Gastroesophageal sphincter (tissue), 4 donors: ENCODE data around the gene TNP2. TPM values are rescaled to one million over a fixed set of nuclear protein-coding genes. Genes with fewer than 3 reads are reported as not detected.

Source experiments
- ATAC-seq: fragments of 150-250 bp; one replicate; pipeline ENCODE4 v1.9.1; 2016; ENCODE audit warnings: mild to moderate bottlenecking, moderate library complexity
- H3K27ac ChIP-seq, 4 donors: fragments of 200-600 bp; sonication (generic) in 3 of 4; 1 replicate in 3 of 4; 2 replicates in 1 of 4; pipeline ENCODE4 v1.5.1; 2016 to 2019
- H3K27me3 ChIP-seq: fragments of 200-600 bp; sonication (generic); one replicate; pipeline ENCODE4 v1.5.1; 2019
- H3K36me3 ChIP-seq, 2 donors: fragments of 200-600 bp; sonication (generic); one replicate each; pipeline ENCODE4 v1.5.1; 2019; ENCODE audit warnings: control low read depth in 1 of 2
- H3K4me1 ChIP-seq, 3 donors: fragments of 200-600 bp; sonication (generic); 1 replicate in 2 of 3; 2 replicates in 1 of 3; pipeline ENCODE4 v1.5.1; 2016 to 2019; ENCODE audit warnings: control low read depth in 2 of 3
- H3K4me3 ChIP-seq, 2 donors: fragments of 200-600 bp; sonication (generic); one replicate each; pipeline ENCODE4 v1.5.1; 2019; ENCODE audit warnings: mild to moderate bottlenecking in 1 of 2, moderate library complexity in 1 of 2
- H3K9me3 ChIP-seq, 3 donors: fragments of 200-600 bp; sonication (generic); one replicate each; pipeline ENCODE4 v1.5.1; 2017 to 2019; ENCODE audit warnings: control low read depth in 2 of 3
- EP300 ChIP-seq: sonication (generic); formaldehyde crosslinking; IDR thresholded peaks from one replicate; pipeline ENCODE4 v1.6.1; 2017; ENCODE audit warnings: antibody characterized with exemption, mild to moderate bottlenecking
- POLR2A ChIP-seq, 2 donors: fragments of 450-650 bp; IDR thresholded peaks; one replicate each; pipeline ENCODE4 v1.6.1; 2017; ENCODE audit warnings: antibody characterized with exemption in 2 of 2, mild to moderate bottlenecking in 2 of 2, moderate library complexity in 1 of 2
- POLR2AphosphoS5 ChIP-seq: sonication (generic); formaldehyde crosslinking; IDR thresholded peaks from one replicate; pipeline ENCODE4 v1.6.1; 2017; ENCODE audit warnings: antibody characterized with exemption
- WGBS, 2 donors: methylation state at CpG; one replicate each; pipeline ENCODE4 v1.1.5; 2018; ENCODE audit warnings: low coverage in 1 of 2; 5-methylcytosine and 5-hydroxymethylcytosine counted together
- total RNA-seq, 4 donors: library from RNA; depleted of rRNA; stranded (reverse); fragments of >200 nt; gene quantifications; one replicate each; pipeline ENCODE4 v1.1.0, GENCODE V29; 2016
- TF ChIP-seq, protein P1 (sequence below), 4 experiments: fragments of 200-600 bp in 2 of 4; fragments of 450-650 bp in 2 of 4; sonication (generic) in 1 of 4; IDR thresholded peaks; one replicate each; pipeline ENCODE4 v1.5.1; 2017 to 2019; ENCODE audit warnings: antibody characterized with exemption in 4 of 4, mild to moderate bottlenecking in 2 of 4, moderate library complexity in 2 of 4

Gene TNP2
- total RNA-seq, 4 donors from 2014 or later: not detected

DNA sequence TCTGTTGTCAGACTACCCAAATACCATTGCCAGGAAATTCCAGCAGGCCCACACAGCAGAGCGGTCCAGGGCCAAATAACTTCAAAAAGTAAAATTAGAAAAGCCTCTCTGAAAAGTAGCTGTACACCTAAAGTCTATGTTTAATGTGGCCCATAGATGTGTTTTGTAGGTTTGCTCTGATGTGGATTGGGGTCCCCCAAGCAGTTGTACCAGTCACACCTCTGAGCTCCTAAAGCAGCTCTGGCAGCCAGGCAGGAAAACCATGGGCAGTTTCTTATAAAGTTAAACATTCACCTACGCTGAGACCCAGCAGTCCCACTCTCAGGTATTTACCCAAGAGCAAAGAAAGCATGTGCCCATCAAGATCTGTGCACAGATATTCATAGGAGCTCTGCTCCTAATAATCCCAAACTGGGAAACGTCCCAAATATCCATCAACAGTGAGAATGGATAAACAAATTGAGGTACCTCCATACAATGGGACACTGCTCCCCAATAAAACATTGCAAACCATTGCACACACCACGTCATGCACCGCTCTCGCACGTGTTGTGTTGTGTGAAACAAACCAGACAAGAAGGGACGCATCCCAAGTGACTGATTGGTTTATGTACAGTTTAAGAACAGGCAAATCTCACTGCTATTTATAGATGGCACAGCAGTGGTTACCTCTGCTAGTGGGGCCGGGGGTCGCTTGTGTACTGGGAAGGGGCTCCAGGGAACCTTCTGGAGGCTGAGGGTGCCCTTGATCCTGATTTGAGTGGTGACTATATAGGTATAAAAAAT lies 27.8 kb upstream of the TNP2 start:
- peak overlapping the region in 1 of 4 donors; percentile 19 for H3K27ac ChIP-seq
- no peak for TF ChIP-seq POLR2A (IDR thresholded peaks at IDR 0.05)
- no peak for TF ChIP-seq EP300
- no peak for TF ChIP-seq POLR2AphosphoS5
- no peaks in the 10 kb centered on the region for H3K36me3 ChIP-seq
- peaks cover 0 to 18% (median 10%) of the 10 kb centered on the region in 3 donors for H3K4me1 ChIP-seq
- H3K9me3 ChIP-seq: no peaks in the 10 kb centered on the region
- H3K27me3 ChIP-seq: no peaks in the 10 kb centered on the region
- no peak for ATAC-seq
- peak overlapping the region in 1 of 2 donors; percentile 30 for H3K4me3 ChIP-seq
- 58 to 100% methylated on average over 1 to 9 of the region's 10 CpGs for WGBS, 2 donors

DNA sequence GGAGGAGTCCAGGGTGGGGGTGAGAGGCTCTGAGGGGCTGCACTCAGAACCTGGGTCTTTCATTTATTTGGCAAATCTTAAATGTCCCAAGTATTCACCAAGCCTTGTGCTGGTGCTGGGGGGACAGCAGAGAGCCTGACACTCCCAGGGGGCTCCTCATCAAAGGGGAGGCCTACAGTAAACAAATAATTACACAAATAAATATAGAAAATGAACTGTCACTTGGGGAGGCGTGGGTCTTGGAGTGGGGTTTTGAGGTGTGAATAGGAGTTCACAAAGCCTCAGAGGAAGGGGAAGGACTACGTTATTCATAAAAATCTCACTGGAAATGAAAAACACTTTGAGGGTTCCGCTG lies 27.2 kb upstream of the TNP2 start:
- TF ChIP-seq, protein P1, sequence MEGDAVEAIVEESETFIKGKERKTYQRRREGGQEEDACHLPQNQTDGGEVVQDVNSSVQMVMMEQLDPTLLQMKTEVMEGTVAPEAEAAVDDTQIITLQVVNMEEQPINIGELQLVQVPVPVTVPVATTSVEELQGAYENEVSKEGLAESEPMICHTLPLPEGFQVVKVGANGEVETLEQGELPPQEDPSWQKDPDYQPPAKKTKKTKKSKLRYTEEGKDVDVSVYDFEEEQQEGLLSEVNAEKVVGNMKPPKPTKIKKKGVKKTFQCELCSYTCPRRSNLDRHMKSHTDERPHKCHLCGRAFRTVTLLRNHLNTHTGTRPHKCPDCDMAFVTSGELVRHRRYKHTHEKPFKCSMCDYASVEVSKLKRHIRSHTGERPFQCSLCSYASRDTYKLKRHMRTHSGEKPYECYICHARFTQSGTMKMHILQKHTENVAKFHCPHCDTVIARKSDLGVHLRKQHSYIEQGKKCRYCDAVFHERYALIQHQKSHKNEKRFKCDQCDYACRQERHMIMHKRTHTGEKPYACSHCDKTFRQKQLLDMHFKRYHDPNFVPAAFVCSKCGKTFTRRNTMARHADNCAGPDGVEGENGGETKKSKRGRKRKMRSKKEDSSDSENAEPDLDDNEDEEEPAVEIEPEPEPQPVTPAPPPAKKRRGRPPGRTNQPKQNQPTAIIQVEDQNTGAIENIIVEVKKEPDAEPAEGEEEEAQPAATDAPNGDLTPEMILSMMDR (IDR thresholded peaks at IDR 0.05): no peak
- TF ChIP-seq EP300 (no peak), POLR2A (IDR thresholded peaks at IDR 0.05) (no peak), POLR2AphosphoS5 (no peak)
- 59% methylated on average over 2 of the region's 3 CpGs; no CpG with 5 or more reads in 1 of the 2 donors for WGBS, 2 donors
- no peaks in the 10 kb centered on the region for H3K36me3 ChIP-seq
- no peaks in the 10 kb centered on the region for H3K9me3 ChIP-seq
- no peak for ATAC-seq
- no peak overlapping the region for H3K4me3 ChIP-seq
- H3K27me3 ChIP-seq: no peaks in the 10 kb centered on the region
- H3K27ac ChIP-seq: no peak overlapping the region
- H3K4me1 ChIP-seq: peaks cover 0 to 18% (median 10%) of the 10 kb centered on the region in 3 donors

DNA sequence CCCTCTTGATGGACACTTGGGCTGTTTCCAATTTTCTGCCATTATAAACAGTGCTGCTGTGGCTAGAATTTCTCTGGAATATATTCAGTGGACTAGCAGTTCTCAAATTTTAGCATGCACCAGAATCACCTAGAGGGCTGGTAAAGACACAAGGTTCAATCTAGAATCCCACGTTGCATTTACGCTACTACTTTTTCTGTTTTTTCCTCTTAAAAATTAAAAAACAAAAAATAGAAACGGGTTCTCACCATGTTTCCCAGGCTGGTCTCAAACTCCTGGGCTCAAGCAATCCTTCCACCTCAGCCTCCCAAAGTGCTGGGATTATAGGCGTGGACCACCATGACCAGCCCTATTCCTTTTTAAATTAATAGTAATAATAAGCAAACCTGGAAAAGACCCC lies 26.5 kb upstream of the TNP2 start:
- H3K36me3 ChIP-seq: no peaks in the 10 kb centered on the region
- no peak for ATAC-seq
- H3K27ac ChIP-seq: no peak overlapping the region
- 94 to 96% methylated on average over 4 of the region's 4 CpGs for WGBS, 2 donors
- H3K27me3 ChIP-seq: no peaks in the 10 kb centered on the region
- H3K4me3 ChIP-seq: no peak overlapping the region
- H3K4me1 ChIP-seq: peaks cover 0 to 18% (median 10%) of the 10 kb centered on the region in 3 donors
- no peaks in the 10 kb centered on the region for H3K9me3 ChIP-seq
- TF ChIP-seq EP300 (no peak), POLR2A (IDR thresholded peaks at IDR 0.05) (no peak), POLR2AphosphoS5 (no peak)
- TF ChIP-seq, protein P1 (IDR thresholded peaks at IDR 0.05): no peak

DNA sequence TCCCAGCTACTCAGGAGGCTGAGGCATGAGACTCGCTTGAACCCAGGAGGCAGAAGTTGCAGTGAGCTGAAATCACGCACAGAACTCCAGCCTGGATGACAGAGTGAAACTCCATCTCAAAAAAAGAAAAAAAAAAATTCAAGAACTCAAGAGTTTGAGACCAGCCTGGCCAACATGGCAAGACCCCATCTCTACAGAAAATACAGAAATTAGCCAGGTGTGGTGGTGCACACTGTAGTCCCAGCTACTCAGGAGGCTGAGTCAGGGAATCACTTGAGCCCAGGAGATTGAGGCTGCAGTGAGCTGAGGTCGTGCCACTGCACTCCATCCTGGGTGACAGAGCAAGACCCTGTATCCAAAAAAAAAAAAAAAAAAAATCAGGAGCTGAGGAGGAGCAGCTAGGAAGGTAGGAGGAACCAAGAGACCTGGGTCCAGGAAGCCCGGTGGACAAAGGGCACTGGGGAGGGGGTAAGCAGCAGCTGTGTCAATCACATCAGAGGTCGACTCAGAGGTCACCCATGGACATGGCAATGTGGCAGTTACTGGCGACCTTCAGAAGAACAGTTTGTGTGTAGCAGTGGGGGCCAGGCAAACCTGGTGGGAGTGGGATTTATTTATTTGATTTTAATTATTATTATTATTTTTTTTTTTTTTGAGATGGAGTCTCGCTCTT lies 23.1 kb upstream of the TNP2 start:
- peaks cover 0 to 6% (median 3%) of the 10 kb centered on the region in 3 donors for H3K4me1 ChIP-seq
- no peaks in the 10 kb centered on the region for H3K9me3 ChIP-seq
- 83 to 85% methylated on average over 1 to 6 of the region's 7 CpGs for WGBS, 2 donors
- TF ChIP-seq, protein P1 (IDR thresholded peaks at IDR 0.05): no peak
- TF ChIP-seq POLR2AphosphoS5 (no peak), EP300 (no peak), POLR2A (IDR thresholded peaks at IDR 0.05) (no peak)
- no peaks in the 10 kb centered on the region for H3K27me3 ChIP-seq
- H3K27ac ChIP-seq: no peak overlapping the region
- no peak for ATAC-seq
- H3K36me3 ChIP-seq: no peaks in the 10 kb centered on the region
- no peak overlapping the region for H3K4me3 ChIP-seq

DNA sequence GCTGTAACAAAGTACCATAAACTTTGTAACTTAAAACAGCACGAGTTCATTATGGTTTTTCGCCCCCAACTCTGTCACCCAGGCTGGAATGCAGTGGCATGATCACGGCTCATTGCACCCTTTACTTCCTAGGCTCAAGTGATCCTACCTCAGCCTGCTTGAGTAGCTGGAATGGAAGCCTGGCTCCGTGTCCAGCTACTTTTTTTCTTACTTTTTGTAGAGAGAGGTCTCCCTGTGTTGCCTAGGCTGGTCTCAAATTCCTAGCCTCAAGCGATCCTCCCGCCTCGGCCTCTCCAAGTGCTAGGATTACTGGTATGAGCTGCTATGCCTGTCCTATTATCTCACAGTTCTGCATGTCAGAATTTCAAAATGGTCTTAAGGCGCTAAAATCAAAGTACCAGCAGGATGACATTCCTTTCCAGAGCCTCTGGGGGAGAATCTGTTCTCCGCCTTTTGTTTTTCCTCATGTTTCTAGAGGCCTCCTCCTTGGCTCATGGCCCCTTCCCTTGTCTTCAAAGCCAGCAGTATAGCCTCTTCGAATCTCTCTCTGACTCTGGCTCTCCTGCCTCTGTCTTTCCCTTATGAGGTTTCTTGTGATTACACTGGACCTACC lies 22.1 kb upstream of the TNP2 start:
- Histone ChIP-seq H3K4me3 (no peak overlapping the region), H3K4me1 (no peaks in the 10 kb centered on the region), H3K27ac (no peak overlapping the region), H3K36me3 (no peaks in the 10 kb centered on the region), H3K9me3 (no peaks in the 10 kb centered on the region), H3K27me3 (no peaks in the 10 kb centered on the region)
- TF ChIP-seq, protein P1 (IDR thresholded peaks at IDR 0.05): no peak
- TF ChIP-seq POLR2A (IDR thresholded peaks at IDR 0.05) (no peak), EP300 (no peak)
- 57 to 83% methylated on average over 8 to 10 of the region's 10 CpGs for WGBS, 2 donors
- no peak for ATAC-seq
